ENCODE data around the gene VANGL2.

VANGL2 gene

GRCh38 chr1:160407839-160408801 is 7.8 kb downstream of the VANGL2 start:
- peak; percentile 30 for DNase-seq

- DNase-seq, result no peak
Observed at GRCh38 chr1:160408864-160409263, 8.5 kb downstream of the VANGL2 start.

- no peak for DNase-seq
Observed at GRCh38 chr1:160409486-160409885, 9.1 kb downstream of the VANGL2 start.

- DNase-seq, result no peak
Observed at GRCh38 chr1:160410406-160411005, 10.1 kb downstream of the VANGL2 start.

- no peak for DNase-seq
Observed at GRCh38 chr1:160411271-160412027, 11.1 kb downstream of the VANGL2 start.

GRCh38 chr1:160412028-160412362 is 11.6 kb downstream of the VANGL2 start:
- DNase-seq, result no peak

- no peak for DNase-seq
Observed at GRCh38 chr1:160413716-160414115, 13.4 kb downstream of the VANGL2 start.

GRCh38 chr1:160414881-160415280 is 14.5 kb downstream of the VANGL2 start:
- DNase-seq, result no peak

GRCh38 chr1:160415696-160416290 is 15.4 kb downstream of the VANGL2 start:
- no peak for DNase-seq

GRCh38 chr1:160416369-160416768 is 16.0 kb downstream of the VANGL2 start:
- peak; percentile 53 for DNase-seq

GRCh38 chr1:160418483-160418882 is 18.1 kb downstream of the VANGL2 start:
- DNase-seq, result no peak

GRCh38 chr1:160419150-160419837 is 18.9 kb downstream of the VANGL2 start:
- DNase-seq, result no peak

- DNase-seq, result no peak
Observed at GRCh38 chr1:160419838-160420169, 19.4 kb downstream of the VANGL2 start.

- DNase-seq, result no peak
Observed at GRCh38 chr1:160420881-160421842, 20.8 kb downstream of the VANGL2 start.

GRCh38 chr1:160421881-160422280 is 21.5 kb downstream of the VANGL2 start:
- DNase-seq, result no peak

- DNase-seq, result no peak
Observed at GRCh38 chr1:160423966-160424365, 23.6 kb downstream of the VANGL2 start.

GRCh38 chr1:160425847-160426246 is 25.5 kb downstream of the VANGL2 start:
- DNase-seq, result no peak

GRCh38 chr1:160427625-160428024 is 27.3 kb downstream of the VANGL2 start:
- no peak for DNase-seq

GRCh38 chr1:160428053-160428452 is 27.7 kb downstream of the VANGL2 start:
- DNase-seq, result no peak

GRCh38 chr1:160428655-160429054 is 28.3 kb downstream of the VANGL2 start:
- peak; percentile 71 for DNase-seq

GRCh38 chr1:160429125-160429561 is 28.8 kb downstream of the VANGL2 start:
- DNase-seq, result no peak
